ENCODE measurements around the gene RNF26. TPM values are rescaled to one million over a fixed set of nuclear protein-coding genes. Genes with fewer than 3 reads are reported as not detected.

RNF26 gene
- total and polyA plus RNA-seq, 2 donors from 2014 or later = 18.2 to 23.5 TPM

- H3K27me3 ChIP-seq (ENCODE audit: control insufficient read depth, insufficient read depth, low read length) = no peaks in the 10 kb centered on the region
- TF ChIP-seq CTCF (IDR thresholded peaks at IDR 0.05; ENCODE audit: borderline replicate concordance, extremely low read depth, insufficient read depth) = no peak
- H3K9ac ChIP-seq (ENCODE audit: low read length in 3 of 3) = no peak overlapping the region
- no peaks in the 10 kb centered on the region for H3K9me3 ChIP-seq (ENCODE audit: control insufficient read depth in 2 of 3, insufficient read depth in 1 of 3, low read length in 3 of 3)
- peaks cover 0 to 8% (median under 1%) of the 10 kb centered on the region in 3 donors for H3K4me1 ChIP-seq (ENCODE audit: control insufficient read depth in 2 of 3, insufficient read depth in 2 of 3, low read depth in 1 of 3, low read length in 3 of 3)
- peak in 1 of 5 donors; percentile 17 for DNase-seq
- H3K4me3 ChIP-seq (ENCODE audit: low read length in 3 of 3) = no peak overlapping the region
- no peaks in the 10 kb centered on the region for H3K36me3 ChIP-seq (ENCODE audit: control insufficient read depth in 2 of 3, insufficient read depth in 3 of 3, low read length in 3 of 3)
- H3K27ac ChIP-seq (ENCODE audit: low read depth in 2 of 2, low read length in 2 of 2) = no peak overlapping the region
- no peak for FAIRE-seq
- intact Hi-C loops (cut with DNase I) = no loop called here
Measured at GRCh38 chr11:119350302-119350701, 16.0 kb downstream of the RNF26 start.

DNA sequence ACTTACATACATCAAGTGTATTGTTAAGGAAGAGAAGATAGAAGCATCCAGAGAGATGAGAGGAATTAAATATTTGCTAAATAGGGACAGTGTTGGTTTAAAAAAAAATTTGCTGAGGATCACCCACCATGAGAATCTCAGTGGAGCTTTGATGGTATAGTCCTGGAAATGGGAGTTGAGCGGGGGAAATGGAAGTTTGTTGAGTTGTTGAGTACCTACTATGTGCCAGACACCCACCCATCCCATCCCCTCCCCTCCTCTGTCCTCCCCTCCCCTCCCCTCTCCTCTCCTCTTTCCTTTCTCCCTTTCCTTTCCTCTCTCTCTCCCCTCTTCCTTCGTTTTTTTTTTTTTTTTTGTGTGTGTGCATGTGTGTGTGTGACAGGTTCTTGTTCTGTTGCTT, 16.9 kb downstream of the RNF26 start:
- DNase-seq (no peak), FAIRE-seq (no peak)
- no peak overlapping the region for H3K27ac ChIP-seq (ENCODE audit: low read depth in 2 of 2, low read length in 2 of 2)
- no peaks in the 10 kb centered on the region for H3K27me3 ChIP-seq (ENCODE audit: control insufficient read depth, insufficient read depth, low read length)
- no peaks in the 10 kb centered on the region for H3K9me3 ChIP-seq (ENCODE audit: control insufficient read depth in 2 of 3, insufficient read depth in 1 of 3, low read length in 3 of 3)
- no peak overlapping the region for H3K9ac ChIP-seq (ENCODE audit: low read length in 3 of 3)
- H3K36me3 ChIP-seq (ENCODE audit: control insufficient read depth in 2 of 3, insufficient read depth in 3 of 3, low read length in 3 of 3) = no peaks in the 10 kb centered on the region
- intact Hi-C loops (cut with DNase I) = no loop called here
- TF ChIP-seq CTCF (IDR thresholded peaks at IDR 0.05; ENCODE audit: borderline replicate concordance, extremely low read depth, insufficient read depth) = no peak
- H3K4me3 ChIP-seq (ENCODE audit: low read length in 3 of 3) = no peak overlapping the region
- H3K4me1 ChIP-seq (ENCODE audit: control insufficient read depth in 2 of 3, insufficient read depth in 2 of 3, low read depth in 1 of 3, low read length in 3 of 3) = peaks cover 0 to 8% (median 4%) of the 10 kb centered on the region in 3 donors

- FAIRE-seq = no peak
- peak; percentile 69 to 85 (median 75) for DNase-seq
- Histone ChIP-seq H3K9me3 (ENCODE audit: control insufficient read depth in 2 of 3, insufficient read depth in 1 of 3, low read length in 3 of 3) (no peaks in the 10 kb centered on the region), H3K4me1 (ENCODE audit: control insufficient read depth in 2 of 3, insufficient read depth in 2 of 3, low read depth in 1 of 3, low read length in 3 of 3) (peaks cover 0 to 8% (median 7%) of the 10 kb centered on the region in 3 donors), H3K4me3 (ENCODE audit: low read length in 3 of 3) (no peak overlapping the region), H3K27ac (ENCODE audit: low read depth in 2 of 2, low read length in 2 of 2) (peak overlapping the region in 1 of 2 donors; percentile 36), H3K27me3 (ENCODE audit: control insufficient read depth, insufficient read depth, low read length) (no peaks in the 10 kb centered on the region), H3K9ac (ENCODE audit: low read length in 3 of 3) (no peak overlapping the region), H3K36me3 (ENCODE audit: control insufficient read depth in 2 of 3, insufficient read depth in 3 of 3, low read length in 3 of 3) (peaks cover 0 to 7% (median 1%) of the 10 kb centered on the region in 3 donors)
- intact Hi-C loops (cut with DNase I) = no loop called here
- TF ChIP-seq CTCF (IDR thresholded peaks at IDR 0.05; ENCODE audit: borderline replicate concordance, extremely low read depth, insufficient read depth) = no peak
Measured at GRCh38 chr11:119352857-119353260, 18.5 kb downstream of the RNF26 start.
